ENCODE data around the gene CC2D1B. TPM values are rescaled to one million over a fixed set of nuclear protein-coding genes. Genes with fewer than 3 reads are reported as not detected.
A peak's percentile ranks its signal among the peaks of the same experiment; 100 is the strongest.

The CC2D1B gene
- total RNA-seq, 1 donor from 2014 or later = 9.4 TPM

DNA sequence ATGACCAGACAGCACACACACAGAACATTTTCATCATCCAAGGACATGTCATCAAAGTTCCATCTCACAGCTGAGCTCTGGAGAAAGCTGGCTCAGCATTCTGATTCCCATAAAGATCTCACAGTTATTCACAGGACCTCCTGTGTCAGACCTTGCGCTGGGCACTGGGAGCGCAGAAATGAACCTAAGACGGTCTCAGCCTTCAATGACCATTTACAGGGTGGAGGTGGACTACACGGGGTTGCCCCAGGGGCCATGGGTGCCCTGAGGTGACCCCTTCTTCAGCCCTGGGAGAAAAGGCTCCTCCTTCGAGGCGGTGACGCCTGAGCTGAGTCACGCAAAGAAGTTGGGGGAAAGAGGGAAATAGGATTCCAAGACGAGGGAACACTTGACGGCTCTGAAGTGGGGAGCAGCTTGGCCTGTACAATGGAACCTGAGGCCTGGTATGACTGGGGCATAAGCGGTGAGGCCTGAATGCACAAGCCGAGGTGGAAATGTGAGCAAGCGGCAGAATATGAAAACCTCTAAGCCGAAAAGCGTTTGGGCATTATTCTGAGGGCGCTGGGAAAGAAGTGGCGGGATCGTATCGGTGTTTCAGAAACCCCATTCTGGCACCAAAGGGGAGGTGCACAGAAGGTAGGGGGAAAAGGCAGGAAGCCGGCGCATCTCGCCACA is 797 bp downstream of the CC2D1B start:
- Mint-ChIP-seq H3K27me3 (ENCODE audit: insufficient read depth, low read depth) (peaks cover 16% of the 10 kb centered on the region), H3K36me3 (peaks cover 20% of the 10 kb centered on the region), H3K9me3 (peaks cover 4% of the 10 kb centered on the region), H3K27ac (peak overlapping the region; percentile 61), H3K4me3 (peak overlapping the region; percentile 96), H3K4me1 (peaks cover 24% of the 10 kb centered on the region)
- Histone ChIP-seq H3K27me3 (no peaks in the 10 kb centered on the region), H3K9me3 (ENCODE audit: low read depth) (no peaks in the 10 kb centered on the region), H3K4me3 (peak overlapping the region; percentile 90), H4K20me1 (ENCODE audit: low read depth) (no peaks in the 10 kb centered on the region), H3F3A (ENCODE audit: low read depth) (peaks cover 32% of the 10 kb centered on the region), H3K79me2 (ENCODE audit: low read depth) (peaks cover 15% of the 10 kb centered on the region), H3K4me2 (peak overlapping the region; percentile 85), H3K27ac (no peak overlapping the region), H3K4me1 (peaks cover 5% of the 10 kb centered on the region), H3K9ac (peak overlapping the region; percentile 76), H3K36me3 (no peaks in the 10 kb centered on the region), H2AFZ (replicated peaks) (peak overlapping the region; percentile 96)
- DNase-seq (ENCODE audit: low spot score) = peak; percentile 44
- TF ChIP-seq, protein P1, sequence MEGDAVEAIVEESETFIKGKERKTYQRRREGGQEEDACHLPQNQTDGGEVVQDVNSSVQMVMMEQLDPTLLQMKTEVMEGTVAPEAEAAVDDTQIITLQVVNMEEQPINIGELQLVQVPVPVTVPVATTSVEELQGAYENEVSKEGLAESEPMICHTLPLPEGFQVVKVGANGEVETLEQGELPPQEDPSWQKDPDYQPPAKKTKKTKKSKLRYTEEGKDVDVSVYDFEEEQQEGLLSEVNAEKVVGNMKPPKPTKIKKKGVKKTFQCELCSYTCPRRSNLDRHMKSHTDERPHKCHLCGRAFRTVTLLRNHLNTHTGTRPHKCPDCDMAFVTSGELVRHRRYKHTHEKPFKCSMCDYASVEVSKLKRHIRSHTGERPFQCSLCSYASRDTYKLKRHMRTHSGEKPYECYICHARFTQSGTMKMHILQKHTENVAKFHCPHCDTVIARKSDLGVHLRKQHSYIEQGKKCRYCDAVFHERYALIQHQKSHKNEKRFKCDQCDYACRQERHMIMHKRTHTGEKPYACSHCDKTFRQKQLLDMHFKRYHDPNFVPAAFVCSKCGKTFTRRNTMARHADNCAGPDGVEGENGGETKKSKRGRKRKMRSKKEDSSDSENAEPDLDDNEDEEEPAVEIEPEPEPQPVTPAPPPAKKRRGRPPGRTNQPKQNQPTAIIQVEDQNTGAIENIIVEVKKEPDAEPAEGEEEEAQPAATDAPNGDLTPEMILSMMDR (IDR thresholded peaks at IDR 0.05) = no peak
- TF ChIP-seq EZH2 (IDR thresholded peaks at IDR 0.05) = no peak
- TF ChIP-seq EZH2phosphoT487 (IDR thresholded peaks at IDR 0.05) = no peak

DNA sequence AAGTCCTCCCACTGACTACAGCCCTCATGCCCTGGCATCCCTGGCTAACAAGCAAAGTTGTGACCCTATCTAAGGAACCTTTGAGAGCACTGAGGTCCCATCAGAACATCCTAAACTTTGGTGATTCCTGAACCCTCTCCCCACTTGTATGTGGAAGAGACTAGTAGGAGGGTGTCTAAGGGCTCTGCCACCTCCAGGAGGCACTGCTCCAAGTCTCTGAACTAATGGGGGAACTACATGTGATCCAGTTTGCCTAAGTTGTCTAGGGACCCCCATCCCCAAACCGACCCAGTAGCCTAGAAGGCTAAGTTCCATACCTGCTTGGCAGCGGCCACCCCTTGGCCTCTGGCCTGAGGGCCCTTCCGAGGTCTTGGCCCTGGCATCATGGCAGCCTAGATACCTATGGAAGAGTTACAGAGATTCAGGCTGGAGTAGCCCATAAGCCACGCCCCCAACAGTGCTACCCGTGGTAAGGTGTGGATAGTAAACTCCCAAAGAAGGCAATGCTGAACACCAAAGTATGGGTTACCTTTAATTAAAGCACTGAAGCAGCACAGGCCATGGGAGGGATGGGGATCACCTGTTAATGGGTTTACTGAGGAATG is 1.7 kb downstream of the CC2D1B start:
- Histone ChIP-seq H3K36me3 (no peaks in the 10 kb centered on the region), H2AFZ (replicated peaks) (no peak overlapping the region), H3K9me3 (ENCODE audit: low read depth) (no peaks in the 10 kb centered on the region), H4K20me1 (ENCODE audit: low read depth) (no peaks in the 10 kb centered on the region), H3K4me3 (peak overlapping the region; percentile 90), H3K9ac (no peak overlapping the region), H3F3A (ENCODE audit: low read depth) (peaks cover 24% of the 10 kb centered on the region), H3K27me3 (no peaks in the 10 kb centered on the region), H3K4me2 (peak overlapping the region; percentile 85), H3K27ac (no peak overlapping the region), H3K79me2 (ENCODE audit: low read depth) (peaks cover 15% of the 10 kb centered on the region), H3K4me1 (peaks cover 5% of the 10 kb centered on the region)
- H3K4me3 Mint-ChIP-seq = peak overlapping the region; percentile 96
- peaks cover 20% of the 10 kb centered on the region for H3K36me3 Mint-ChIP-seq
- TF ChIP-seq, protein P1 (IDR thresholded peaks at IDR 0.05) = peak; percentile 13
- no peak for TF ChIP-seq EZH2phosphoT487 (IDR thresholded peaks at IDR 0.05)
- H3K9me3 Mint-ChIP-seq = peaks cover 4% of the 10 kb centered on the region
- no peak overlapping the region for H3K27ac Mint-ChIP-seq
- DNase-seq (ENCODE audit: low spot score) = no peak
- peaks cover 16% of the 10 kb centered on the region for H3K27me3 Mint-ChIP-seq (ENCODE audit: insufficient read depth, low read depth)
- peaks cover 24% of the 10 kb centered on the region for H3K4me1 Mint-ChIP-seq

DNA sequence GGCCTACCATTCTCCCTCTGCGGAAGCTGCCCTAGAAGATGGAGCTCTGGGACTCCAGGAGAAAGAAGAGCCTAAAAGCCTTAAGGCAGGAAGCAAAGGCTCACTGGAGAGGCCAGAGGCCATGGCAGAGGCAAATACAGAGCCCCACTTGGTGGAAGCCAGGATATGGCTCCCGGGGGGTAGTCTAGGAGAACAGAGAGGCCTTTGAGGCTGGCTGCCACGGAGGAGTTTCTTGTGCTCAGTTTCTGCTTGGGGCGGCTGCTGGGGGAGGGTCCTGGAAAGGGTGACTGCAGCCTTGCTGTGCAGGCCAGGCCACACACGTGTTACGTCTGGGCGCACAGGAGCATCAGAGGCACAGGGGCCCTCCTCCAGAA is 5.4 kb downstream of the CC2D1B start:
- Histone ChIP-seq H3K9me3 (ENCODE audit: low read depth) (no peaks in the 10 kb centered on the region), H3K4me3 (no peak overlapping the region), H3K4me2 (no peak overlapping the region), H3K79me2 (ENCODE audit: low read depth) (peaks cover 15% of the 10 kb centered on the region), H3K4me1 (peaks cover 5% of the 10 kb centered on the region), H4K20me1 (ENCODE audit: low read depth) (no peaks in the 10 kb centered on the region), H2AFZ (replicated peaks) (no peak overlapping the region), H3K27me3 (no peaks in the 10 kb centered on the region), H3K27ac (no peak overlapping the region), H3K9ac (no peak overlapping the region), H3F3A (ENCODE audit: low read depth) (no peaks in the 10 kb centered on the region), H3K36me3 (no peaks in the 10 kb centered on the region)
- Mint-ChIP-seq H3K9me3 (peaks cover 4% of the 10 kb centered on the region), H3K36me3 (peaks cover 32% of the 10 kb centered on the region), H3K4me1 (peaks cover 13% of the 10 kb centered on the region), H3K27me3 (ENCODE audit: insufficient read depth, low read depth) (peaks cover 12% of the 10 kb centered on the region), H3K27ac (no peak overlapping the region), H3K4me3 (no peak overlapping the region)
- TF ChIP-seq EZH2phosphoT487 (IDR thresholded peaks at IDR 0.05) (no peak), EZH2 (IDR thresholded peaks at IDR 0.05) (no peak)
- TF ChIP-seq, protein P1 (IDR thresholded peaks at IDR 0.05) = no peak
- DNase-seq (ENCODE audit: low spot score) = no peak
